Heart left ventricle (tissue), 13 donors: ENCODE measurements around the gene ARID3A.

Source experiments
- POLR2A ChIP-seq, 2 donors: fragments of 450-650 bp; IDR thresholded peaks; one replicate each; pipeline ENCODE4 v1.6.1; 2017; ENCODE audit warnings: antibody characterized with exemption in 2 of 2, mild to moderate bottlenecking in 2 of 2, moderate library complexity in 2 of 2
- TF ChIP-seq, protein P1 (sequence below), 12 donors: fragments of 200-600 bp; sonication (generic) in 4 of 12; IDR thresholded peaks; one replicate each; pipeline versions ENCODE4 v1.5.0 to v1.8.0; 2018 to 2022; ENCODE audit warnings: antibody characterized with exemption in 12 of 12, mild to moderate bottlenecking in 5 of 12
- donor health status: ischemic (EF 13 %, LVEDD 7.1; RV severe dilation, severe dysfunction).
- donor health status: DM: no; HTN: yes; CAD: no.
- donor health status: DM: no; HTN: no; CAD: no.
- donor health status: ischemic (EF 25% LVEDD 6.9; RV normal size, moderate dysfunction).
- donor health status: ischemic (EF 25% LVEDD 5.7; RV mildly dilated, moderate dysfunction).
- donor health status: ischemic (EF 35%, LVEDD 5.7; RV mildly dilated, moderate dysfunction).
- donor health status: nonischemic (EF 11% LVEDD 7.7; RV severe dilation, severe dysfunction).
- donor health status: DM: yes; HTN: yes; CAD: no.
- donor health status: PGD.
- donor health status: ischemic (EF 29% LVEDD 5.4; RV normal size, mild dysfunction).
- donor health status: nonischemic (EF 23%, LVEDD 6.1; RV moderate dilation, normal function).

DNA sequence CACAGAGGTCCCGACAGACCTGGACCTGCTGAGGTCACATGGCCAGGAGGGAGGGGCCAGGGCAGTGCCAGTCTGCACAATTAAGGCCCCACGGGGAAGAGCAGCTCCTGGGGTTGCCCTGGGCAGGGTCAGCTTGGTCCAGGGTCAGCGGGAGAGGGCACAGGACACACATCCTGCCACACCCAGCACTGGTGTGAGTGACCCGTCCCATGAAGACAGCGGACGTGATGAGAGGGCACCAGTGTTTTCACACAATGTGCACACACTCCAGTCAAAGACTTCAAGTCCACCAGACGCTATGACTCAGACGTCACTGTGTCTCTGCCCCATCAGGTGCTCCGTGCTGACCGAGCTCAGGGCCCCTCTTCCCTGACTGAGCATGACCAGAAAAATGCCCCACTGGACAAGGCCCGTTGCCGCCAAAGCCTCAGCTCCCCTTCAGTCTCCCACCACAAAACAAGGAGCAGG, 90.8 kb downstream of the ARID3A start:
- TF ChIP-seq POLR2A (IDR thresholded peaks at IDR 0.05): no peak
- TF ChIP-seq, protein P1, sequence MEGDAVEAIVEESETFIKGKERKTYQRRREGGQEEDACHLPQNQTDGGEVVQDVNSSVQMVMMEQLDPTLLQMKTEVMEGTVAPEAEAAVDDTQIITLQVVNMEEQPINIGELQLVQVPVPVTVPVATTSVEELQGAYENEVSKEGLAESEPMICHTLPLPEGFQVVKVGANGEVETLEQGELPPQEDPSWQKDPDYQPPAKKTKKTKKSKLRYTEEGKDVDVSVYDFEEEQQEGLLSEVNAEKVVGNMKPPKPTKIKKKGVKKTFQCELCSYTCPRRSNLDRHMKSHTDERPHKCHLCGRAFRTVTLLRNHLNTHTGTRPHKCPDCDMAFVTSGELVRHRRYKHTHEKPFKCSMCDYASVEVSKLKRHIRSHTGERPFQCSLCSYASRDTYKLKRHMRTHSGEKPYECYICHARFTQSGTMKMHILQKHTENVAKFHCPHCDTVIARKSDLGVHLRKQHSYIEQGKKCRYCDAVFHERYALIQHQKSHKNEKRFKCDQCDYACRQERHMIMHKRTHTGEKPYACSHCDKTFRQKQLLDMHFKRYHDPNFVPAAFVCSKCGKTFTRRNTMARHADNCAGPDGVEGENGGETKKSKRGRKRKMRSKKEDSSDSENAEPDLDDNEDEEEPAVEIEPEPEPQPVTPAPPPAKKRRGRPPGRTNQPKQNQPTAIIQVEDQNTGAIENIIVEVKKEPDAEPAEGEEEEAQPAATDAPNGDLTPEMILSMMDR (IDR thresholded peaks at IDR 0.05): no peak
